LNCaP clone FGC (cell line): ENCODE measurements around the gene SLC25A21.

Experiments used
- DNase-seq: peaks from one replicate; pipeline ENCODE4 v3.0.0-alpha.2; 2011; ENCODE audit warnings: low read depth
- H3K4me3 ChIP-seq: 2 replicates; pipeline ENCODE4 v1.5.1; 2011; ENCODE audit warnings: mild to moderate bottlenecking, low read depth, low read length, control low read depth
- CTCF ChIP-seq: IDR thresholded peaks from 2 replicates; pipeline ENCODE4 v1.5.1; 2012; ENCODE audit warnings: mild to moderate bottlenecking; ENCODE audit not compliant: control insufficient read depth, insufficient read depth; ENCODE audit errors: extremely low read depth

SLC25A21 gene

GRCh38 chr14:37063467-37064240 is 108.8 kb downstream of the SLC25A21 start:
- H3K4me3 ChIP-seq: no peak overlapping the region
- DNase-seq: no peak
- TF ChIP-seq CTCF: no peak

- no peak overlapping the region for H3K4me3 ChIP-seq
- TF ChIP-seq CTCF: no peak
- DNase-seq: no peak
Observed at GRCh38 chr14:37062191-37062803, 110.1 kb downstream of the SLC25A21 start.

- no peak for TF ChIP-seq CTCF
- no peak for DNase-seq
- no peak overlapping the region for H3K4me3 ChIP-seq
Observed at GRCh38 chr14:37061697-37062096, 110.7 kb downstream of the SLC25A21 start.

- no peak overlapping the region for H3K4me3 ChIP-seq
- peak; percentile 87 for DNase-seq
- no peak for TF ChIP-seq CTCF
Observed at GRCh38 chr14:37060496-37061260, 111.7 kb downstream of the SLC25A21 start.

- no peak for DNase-seq
- H3K4me3 ChIP-seq: no peak overlapping the region
- no peak for TF ChIP-seq CTCF
Observed at GRCh38 chr14:37057776-37058175, 114.6 kb downstream of the SLC25A21 start.

GRCh38 chr14:37056473-37056872 is 115.9 kb downstream of the SLC25A21 start:
- TF ChIP-seq CTCF: no peak
- no peak for DNase-seq
- no peak overlapping the region for H3K4me3 ChIP-seq
